Panc1 (cell line): ENCODE measurements around the gene HOXC11. TPM values are rescaled to one million over a fixed set of nuclear protein-coding genes. Genes with fewer than 3 reads are reported as not detected.

ENCODE experiments used
- ATAC-seq: fragments of 200-7000 bp; cut with Tn5 transposase; 2 replicates; pipeline ENCODE4 v1.9.1; 2020; ENCODE audit warnings: mild to moderate bottlenecking, moderate library complexity
- BruUV-seq: library from RNA; stranded (reverse); fragments of 400-500 nt; replicated peaks from 2 replicates; lab custom pipeline; 2021; lab: Mats Ljungman, UMichigan
- CTCF ChIA-PET: fragments of 300-600 bp; sonication (Branson Sonifier 250); formaldehyde crosslinking; loops from one replicate; lab custom pipeline; 2022; ENCODE audit warnings: antibody characterized with exemption; lab: Charles Lee
- POLR2A ChIA-PET: fragments of 300-600 bp; sonication (Branson Sonifier 250); formaldehyde crosslinking; loops from one replicate; lab custom pipeline; 2022; ENCODE audit warnings: antibody characterized with exemption; lab: Charles Lee
- DNase-seq: peaks from one replicate; pipeline ENCODE4 v3.0.0-alpha.2; 2010; ENCODE audit warnings: low read depth, low spot score
- H3K27ac ChIP-seq: 2 replicates; pipeline ENCODE4 v1.5.1; 2011; ENCODE audit warnings: mild to moderate bottlenecking, low read length, inconsistent platforms
- H3K27me3 ChIP-seq: fragments of 200-500 bp; sonication (Bioruptor generic); 2 replicates; pipeline ENCODE4 v1.6.0; 2014; ENCODE audit warnings: low read length, inconsistent platforms; ENCODE audit not compliant: control insufficient read depth, insufficient read depth
- H3K36me3 ChIP-seq: fragments of 200-500 bp; sonication (Bioruptor generic); 2 replicates; pipeline ENCODE4 v1.5.1; 2014; ENCODE audit warnings: inconsistent platforms, mild to moderate bottlenecking, low read length, moderate library complexity; ENCODE audit not compliant: control insufficient read depth, insufficient read depth
- H3K4me1 ChIP-seq: 2 replicates; pipeline ENCODE4 v1.5.1; 2011; ENCODE audit warnings: inconsistent platforms, mild to moderate bottlenecking, low read length, moderate library complexity; ENCODE audit not compliant: control insufficient read depth, insufficient read depth
- H3K4me3 ChIP-seq, 2 experiments: 2 replicates each; pipeline ENCODE4 v1.5.1; 2011 to 2012; ENCODE audit warnings: low read depth in 2 of 2, low read length in 2 of 2, mild to moderate bottlenecking in 2 of 2, inconsistent platforms in 1 of 2, moderate library complexity in 1 of 2
- H3K9me3 ChIP-seq: fragments of 200-500 bp; sonication (Bioruptor generic); 2 replicates; pipeline ENCODE4 v1.5.1; 2014; ENCODE audit warnings: low read depth, mild to moderate bottlenecking, inconsistent platforms, low read length, moderate library complexity; ENCODE audit not compliant: control insufficient read depth, insufficient read depth
- CTCF ChIP-seq: fragments of 450-650 bp; IDR thresholded peaks from 2 replicates; pipeline ENCODE4 v1.5.1; 2017; ENCODE audit warnings: mild to moderate bottlenecking
- POLR2AphosphoS5 ChIP-seq: IDR thresholded peaks from 2 replicates; pipeline ENCODE4 v1.6.1; 2012; ENCODE audit warnings: mild to moderate bottlenecking, low read depth, low read length, moderate library complexity
- SIN3A ChIP-seq: IDR thresholded peaks from 2 replicates; pipeline ENCODE4 v1.6.1; 2012; ENCODE audit warnings: low read depth, mild to moderate bottlenecking, low read length, moderate library complexity, borderline replicate concordance; ENCODE audit not compliant: insufficient read depth
- TCF7L2 ChIP-seq: IDR thresholded peaks from 2 replicates; pipeline ENCODE4 v1.6.1; 2011; ENCODE audit warnings: mild to moderate bottlenecking, low read depth, low read length, inconsistent platforms
- in situ Hi-C: cut with HindIII; loops from 2 replicates; pipeline ENCODE4 v1.10.0; 2016; ENCODE audit warnings: low sequenced_read_pairs, low pct_unique_long_range_greater_than_20kb
- intact Hi-C: fragments of 100-400 bp; cut with micrococcal nuclease; formaldehyde crosslinking; loops from one replicate; pipeline ENCODE4 v1.10.0; 2022; ENCODE audit not compliant: unreplicated experiment
- total RNA-seq: library from RNA; stranded (reverse); gene quantifications from one replicate; pipeline ENCODE4 v1.2.1, GENCODE V29; 2021; ENCODE audit not compliant: unreplicated experiment
- TF ChIP-seq, protein P1 (sequence below), 2 experiments: IDR thresholded peaks; 2 replicates each; pipeline ENCODE4 v1.6.1; 2011 to 2012; ENCODE audit warnings: low read depth in 2 of 2, control low read depth in 1 of 2, low read length in 1 of 2, mild to moderate bottlenecking in 1 of 2, moderate library complexity in 1 of 2; ENCODE audit not compliant: insufficient read depth in 1 of 2

The HOXC11 gene
- total RNA-seq, 1 experiment from 2014 or later = 17.0 TPM

- DNase-seq = no peak
- POLR2A ChIA-PET = no interaction called here
- in situ Hi-C loops = no loop called here
These were observed 51.2 kb downstream of the HOXC11 start for GRCh38 chr12:54024127-54024526.

DNA sequence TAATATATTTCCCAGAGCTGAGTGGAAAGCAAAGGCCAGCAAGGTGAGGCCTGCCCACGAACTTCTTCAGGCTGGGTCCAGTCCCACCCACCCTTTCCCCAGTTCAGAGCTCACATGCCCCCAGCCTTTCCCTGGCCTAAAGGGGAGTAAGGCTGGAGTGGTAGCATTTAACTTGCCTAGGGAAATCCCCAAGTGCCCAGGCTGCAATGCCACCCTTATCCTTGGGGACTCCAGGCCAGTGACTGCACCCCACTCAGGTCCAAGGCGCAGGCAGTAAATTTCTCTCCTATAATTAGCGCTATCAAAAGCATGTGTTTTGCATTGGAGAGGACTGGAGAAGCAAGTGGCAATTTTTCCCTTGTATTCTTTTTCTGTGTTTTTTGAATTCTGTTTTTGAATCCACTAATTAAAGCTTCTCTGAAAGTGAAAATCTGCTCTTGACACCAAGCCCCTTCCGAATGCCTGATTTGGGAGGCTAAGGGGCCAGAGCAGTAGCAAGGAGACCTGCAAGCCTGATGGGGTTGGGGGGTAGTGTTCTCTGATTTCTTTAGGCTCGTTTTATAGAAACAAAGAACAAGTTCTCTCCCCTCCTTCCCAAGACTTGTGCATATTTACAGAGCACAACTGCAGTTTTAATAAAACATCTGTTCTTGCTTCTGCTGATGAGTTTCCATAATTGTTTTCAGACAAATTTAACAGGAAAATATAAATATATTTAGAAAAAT lies 51.8 kb downstream of the HOXC11 start:
- intact Hi-C loops = no loop called here
- in situ Hi-C loops = no loop called here
- Histone ChIP-seq H3K4me1 (peaks cover 94% of the 10 kb centered on the region), H3K4me3 (peak overlapping the region; percentile 27 to 39), H3K27ac (peak overlapping the region; percentile 95), H3K27me3 (no peaks in the 10 kb centered on the region), H3K9me3 (no peaks in the 10 kb centered on the region), H3K36me3 (no peaks in the 10 kb centered on the region)
- TF ChIP-seq POLR2AphosphoS5 (no peak), CTCF (no peak), TCF7L2 (0 out of 2 replicates have a peak, but pooled peaks have one; percentile 18), SIN3A (no peak)
- TF ChIP-seq, protein P1, sequence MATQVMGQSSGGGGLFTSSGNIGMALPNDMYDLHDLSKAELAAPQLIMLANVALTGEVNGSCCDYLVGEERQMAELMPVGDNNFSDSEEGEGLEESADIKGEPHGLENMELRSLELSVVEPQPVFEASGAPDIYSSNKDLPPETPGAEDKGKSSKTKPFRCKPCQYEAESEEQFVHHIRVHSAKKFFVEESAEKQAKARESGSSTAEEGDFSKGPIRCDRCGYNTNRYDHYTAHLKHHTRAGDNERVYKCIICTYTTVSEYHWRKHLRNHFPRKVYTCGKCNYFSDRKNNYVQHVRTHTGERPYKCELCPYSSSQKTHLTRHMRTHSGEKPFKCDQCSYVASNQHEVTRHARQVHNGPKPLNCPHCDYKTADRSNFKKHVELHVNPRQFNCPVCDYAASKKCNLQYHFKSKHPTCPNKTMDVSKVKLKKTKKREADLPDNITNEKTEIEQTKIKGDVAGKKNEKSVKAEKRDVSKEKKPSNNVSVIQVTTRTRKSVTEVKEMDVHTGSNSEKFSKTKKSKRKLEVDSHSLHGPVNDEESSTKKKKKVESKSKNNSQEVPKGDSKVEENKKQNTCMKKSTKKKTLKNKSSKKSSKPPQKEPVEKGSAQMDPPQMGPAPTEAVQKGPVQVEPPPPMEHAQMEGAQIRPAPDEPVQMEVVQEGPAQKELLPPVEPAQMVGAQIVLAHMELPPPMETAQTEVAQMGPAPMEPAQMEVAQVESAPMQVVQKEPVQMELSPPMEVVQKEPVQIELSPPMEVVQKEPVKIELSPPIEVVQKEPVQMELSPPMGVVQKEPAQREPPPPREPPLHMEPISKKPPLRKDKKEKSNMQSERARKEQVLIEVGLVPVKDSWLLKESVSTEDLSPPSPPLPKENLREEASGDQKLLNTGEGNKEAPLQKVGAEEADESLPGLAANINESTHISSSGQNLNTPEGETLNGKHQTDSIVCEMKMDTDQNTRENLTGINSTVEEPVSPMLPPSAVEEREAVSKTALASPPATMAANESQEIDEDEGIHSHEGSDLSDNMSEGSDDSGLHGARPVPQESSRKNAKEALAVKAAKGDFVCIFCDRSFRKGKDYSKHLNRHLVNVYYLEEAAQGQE (IDR thresholded peaks at IDR 0.05; ENCODE audit: insufficient read depth in 1 of 2, low read depth in 2 of 2, low read length in 1 of 2) = no peak
- no TSS peak for BruUV-seq
- ChIA-PET CTCF (interaction anchor here (0.6 to 2.1 kb wide), 2 partner anchors 40 to 101 kb away, joined by 3 to 10 read pairs; partner anchors contain the start of gene HOXC10), POLR2A (interaction anchor here (0.6 kb wide), 3 partner anchors 15 to 277 kb away, joined by 7 to 10 read pairs (median 8); no protein-coding TSS in a partner anchor)
- DNase-seq = no peak
- peak; percentile 3; the same call in 1 of the 2 replicates for ATAC-seq

More at GRCh38 chr12:54024127-54024526, 51.2 kb downstream of the HOXC11 start:
- peak overlapping the region; percentile 95 for H3K27ac ChIP-seq
- peak; percentile 52 for ATAC-seq
- peak overlapping the region; percentile 27 to 39 for H3K4me3 ChIP-seq
- no peaks in the 10 kb centered on the region for H3K9me3 ChIP-seq
- no peak for TF ChIP-seq POLR2AphosphoS5
- no peak for TF ChIP-seq TCF7L2
- no peak for TF ChIP-seq CTCF
- TF ChIP-seq, protein P1 (IDR thresholded peaks at IDR 0.05; ENCODE audit: insufficient read depth in 1 of 2, low read depth in 2 of 2, low read length in 1 of 2) = no peak
- TF ChIP-seq SIN3A = no peak
- peaks cover 91% of the 10 kb centered on the region for H3K4me1 ChIP-seq
- no peaks in the 10 kb centered on the region for H3K36me3 ChIP-seq
- no peaks in the 10 kb centered on the region for H3K27me3 ChIP-seq
- no TSS peak for BruUV-seq
- intact Hi-C loops = no loop called here
- CTCF ChIA-PET = interaction anchor here (0.7 to 1.1 kb wide), 3 partner anchors 8 to 168 kb away, joined by 3 to 8 read pairs (median 6); partner anchors contain the start of genes HOXC5 and HOXC9
